A673 (cell line): ENCODE data around the gene BAIAP2.

Source experiments
- EZH2 ChIP-seq: fragments of 200-600 bp; sonication (generic); IDR thresholded peaks from 2 replicates; pipeline ENCODE4 v1.6.1; 2017; ENCODE audit warnings: borderline replicate concordance, low read depth, mild to moderate bottlenecking, mixed read lengths, antibody characterized with exemption, low read length; ENCODE audit not compliant: poor library complexity, severe bottlenecking
- TF ChIP-seq, protein P1 (sequence below): fragments of 300-800, 200-600 bp; sonication (generic); conservative IDR thresholded peaks from 2 replicates; pipeline ENCODE4 v1.5.1; 2017; ENCODE audit warnings: low read depth, mild to moderate bottlenecking, antibody characterized with exemption, low read length, moderate library complexity, mixed read lengths

DNA sequence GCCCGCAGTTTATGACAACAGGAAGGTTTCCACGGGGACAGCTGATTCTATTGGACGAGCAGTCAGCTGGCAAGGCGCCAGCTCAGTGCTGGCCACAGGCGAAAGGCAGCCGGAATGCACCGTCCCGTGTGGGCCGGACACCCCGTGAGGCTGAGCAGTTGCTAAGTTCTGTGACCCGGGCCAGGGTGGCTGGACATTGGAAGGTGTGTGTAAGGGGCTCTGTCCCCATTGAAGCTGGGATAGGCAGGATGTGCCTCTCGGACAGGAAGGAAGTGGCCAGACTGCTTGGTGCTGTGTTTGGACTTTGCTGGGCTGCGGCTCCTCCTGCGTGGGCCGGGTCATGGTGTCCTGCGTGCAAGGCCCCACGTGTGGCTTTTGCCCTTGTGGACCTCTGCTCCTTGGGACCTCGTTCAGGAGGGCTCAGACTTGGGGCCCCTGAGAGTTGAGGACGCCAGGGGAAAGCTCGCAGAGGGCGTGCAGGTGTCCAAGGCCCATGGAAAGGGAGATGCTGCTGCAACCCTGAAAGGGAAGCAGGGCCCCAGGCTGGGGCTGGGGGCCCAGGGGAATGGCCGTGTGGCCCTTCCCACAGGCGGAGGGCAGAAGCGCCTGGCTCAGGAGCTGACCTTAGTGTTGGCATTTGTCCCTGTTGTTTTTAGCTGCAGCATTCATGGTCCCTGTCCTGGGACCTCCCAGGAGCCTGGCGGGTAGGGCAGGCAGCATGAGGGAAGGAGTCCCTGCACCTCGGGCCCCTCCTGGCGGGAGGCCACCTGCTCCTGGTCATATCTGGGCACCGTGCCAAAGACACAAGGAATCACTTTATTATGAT, 10.0 kb downstream of the BAIAP2 start:
- no peak for TF ChIP-seq EZH2
- TF ChIP-seq, protein P1, sequence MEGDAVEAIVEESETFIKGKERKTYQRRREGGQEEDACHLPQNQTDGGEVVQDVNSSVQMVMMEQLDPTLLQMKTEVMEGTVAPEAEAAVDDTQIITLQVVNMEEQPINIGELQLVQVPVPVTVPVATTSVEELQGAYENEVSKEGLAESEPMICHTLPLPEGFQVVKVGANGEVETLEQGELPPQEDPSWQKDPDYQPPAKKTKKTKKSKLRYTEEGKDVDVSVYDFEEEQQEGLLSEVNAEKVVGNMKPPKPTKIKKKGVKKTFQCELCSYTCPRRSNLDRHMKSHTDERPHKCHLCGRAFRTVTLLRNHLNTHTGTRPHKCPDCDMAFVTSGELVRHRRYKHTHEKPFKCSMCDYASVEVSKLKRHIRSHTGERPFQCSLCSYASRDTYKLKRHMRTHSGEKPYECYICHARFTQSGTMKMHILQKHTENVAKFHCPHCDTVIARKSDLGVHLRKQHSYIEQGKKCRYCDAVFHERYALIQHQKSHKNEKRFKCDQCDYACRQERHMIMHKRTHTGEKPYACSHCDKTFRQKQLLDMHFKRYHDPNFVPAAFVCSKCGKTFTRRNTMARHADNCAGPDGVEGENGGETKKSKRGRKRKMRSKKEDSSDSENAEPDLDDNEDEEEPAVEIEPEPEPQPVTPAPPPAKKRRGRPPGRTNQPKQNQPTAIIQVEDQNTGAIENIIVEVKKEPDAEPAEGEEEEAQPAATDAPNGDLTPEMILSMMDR, result no peak
